IMR-90 (cell line): ENCODE measurements around the gene LAMA3. TPM values are rescaled to one million over a fixed set of nuclear protein-coding genes. Genes with fewer than 3 reads are reported as not detected.

ENCODE experiments used
- ATAC-seq: fragments of 200-7000 bp; cut with Tn5 transposase; 2 replicates; pipeline ENCODE4 v1.9.1; 2020; ENCODE audit warnings: low read depth, mild to moderate bottlenecking, moderate library complexity
- BruUV-seq: library from RNA; stranded (reverse); fragments of 400-500 nt; replicated peaks from 2 replicates; lab custom pipeline; 2021; lab: Mats Ljungman, UMichigan
- CTCF ChIA-PET: fragments of 300-600 bp; formaldehyde crosslinking; extraction: SDS; loops from one replicate; lab custom pipeline; 2021; ENCODE audit warnings: antibody characterized with exemption; lab: Yijun Ruan, JAX
- POLR2A ChIA-PET: fragments of 300-600 bp; sonication (Branson Sonifier 250); formaldehyde crosslinking; loops from one replicate; lab custom pipeline; 2022; ENCODE audit warnings: antibody characterized with exemption; ENCODE audit not compliant: unreplicated experiment; lab: Charles Lee
- DNase-seq: peaks from one replicate; pipeline ENCODE4 v3.0.0; 2013
- H2AFZ ChIP-seq: replicated peaks from 2 replicates; pipeline ENCODE3; 2013; ENCODE audit warnings: low read length, mild to moderate bottlenecking; ENCODE audit not compliant: poor library complexity
- H2AK5ac ChIP-seq: 2 replicates; pipeline ENCODE4 v1.6.1; 2013; ENCODE audit warnings: low read depth, low read length, inconsistent platforms
- H2AK9ac ChIP-seq: replicated peaks from 2 replicates; pipeline ENCODE3; 2013; ENCODE audit warnings: mild to moderate bottlenecking, low read depth, low read length, moderate library complexity; ENCODE audit not compliant: poor library complexity
- H2BK120ac ChIP-seq: 2 replicates; pipeline ENCODE4 v1.6.1; 2013; ENCODE audit warnings: low read depth, low read length, inconsistent platforms
- H2BK15ac ChIP-seq: 3 replicates; pipeline ENCODE4 v1.6.1; 2013; ENCODE audit warnings: low read depth, low read length, inconsistent platforms
- H2BK20ac ChIP-seq: 2 replicates; pipeline ENCODE4 v1.6.1; 2013; ENCODE audit warnings: low read depth, mild to moderate bottlenecking, inconsistent platforms, low read length, moderate library complexity
- H2BK5ac ChIP-seq: 2 replicates; pipeline ENCODE4 v1.6.1; 2013; ENCODE audit warnings: mild to moderate bottlenecking, low read depth, low read length, inconsistent platforms; ENCODE audit not compliant: poor library complexity, severe bottlenecking
- H3K14ac ChIP-seq: replicated peaks from 2 replicates; pipeline ENCODE4 v1.6.1; 2013; ENCODE audit warnings: low read depth, low read length, inconsistent platforms
- H3K18ac ChIP-seq: 2 replicates; pipeline ENCODE4 v1.6.1; 2013; ENCODE audit warnings: low read depth, low read length, control low read depth
- H3K23ac ChIP-seq: 2 replicates; pipeline ENCODE4 v1.6.1; 2013; ENCODE audit warnings: low read depth, low read length, inconsistent platforms
- H3K27ac ChIP-seq: 2 replicates; pipeline ENCODE4 v1.5.1; 2013; ENCODE audit warnings: mild to moderate bottlenecking, control low read depth, low read length; ENCODE audit not compliant: insufficient read depth
- H3K27me3 ChIP-seq: 2 replicates; pipeline ENCODE4 v1.6.1; 2013; ENCODE audit warnings: low read length; ENCODE audit not compliant: control insufficient read depth, insufficient read depth
- H3K36me3 ChIP-seq: 2 replicates; pipeline ENCODE4 v1.6.1; 2013; ENCODE audit warnings: low read length, mixed read lengths; ENCODE audit not compliant: control insufficient read depth, insufficient read depth
- H3K4ac ChIP-seq: 2 replicates; pipeline ENCODE4 v1.6.1; 2013; ENCODE audit warnings: low read depth, low read length, inconsistent platforms
- H3K4me1 ChIP-seq: 2 replicates; pipeline ENCODE4 v1.6.1; 2013; ENCODE audit warnings: low read length, mixed read lengths; ENCODE audit not compliant: control insufficient read depth, insufficient read depth
- H3K4me2 ChIP-seq: 2 replicates; pipeline ENCODE4 v1.6.1; 2013; ENCODE audit warnings: low read depth, mild to moderate bottlenecking, control low read depth, low read length, moderate library complexity
- H3K4me3 ChIP-seq: 2 replicates; pipeline ENCODE4 v1.5.1; 2013; ENCODE audit warnings: low read depth, mild to moderate bottlenecking, control low read depth, low read length, moderate library complexity; ENCODE audit not compliant: insufficient read depth
- H3K56ac ChIP-seq: 2 replicates; pipeline ENCODE4 v1.6.1; 2013; ENCODE audit warnings: low read length, inconsistent platforms; ENCODE audit not compliant: insufficient read depth; ENCODE audit errors: extremely low read depth
- H3K79me1 ChIP-seq, 2 experiments: 2 replicates each; pipeline ENCODE4 v1.6.1; 2013; ENCODE audit warnings: low read length in 2 of 2, inconsistent platforms in 1 of 2, low read depth in 1 of 2
- H3K9ac ChIP-seq: 2 replicates; pipeline ENCODE4 v1.6.1; 2013; ENCODE audit warnings: low read depth, low read length, control low read depth
- H3K9me1 ChIP-seq: 2 replicates; pipeline ENCODE4 v1.6.1; 2013; ENCODE audit warnings: low read length, inconsistent platforms; ENCODE audit not compliant: insufficient read depth
- H3K9me3 ChIP-seq: 2 replicates; pipeline ENCODE4 v1.6.1; 2013; ENCODE audit warnings: low read length; ENCODE audit not compliant: control insufficient read depth, insufficient read depth
- H4K20me1 ChIP-seq: 2 replicates; pipeline ENCODE4 v1.6.1; 2013; ENCODE audit warnings: low read length, inconsistent platforms; ENCODE audit not compliant: insufficient read depth
- H4K5ac ChIP-seq: 2 replicates; pipeline ENCODE4 v1.6.1; 2013; ENCODE audit warnings: mild to moderate bottlenecking, low read depth, low read length, control low read depth
- H4K8ac ChIP-seq, 2 experiments: 2 replicates each; pipeline ENCODE4 v1.6.1; 2013; ENCODE audit warnings: low read depth in 2 of 2, low read length in 2 of 2, control low read depth in 1 of 2, inconsistent platforms in 1 of 2
- H4K91ac ChIP-seq: 2 replicates; pipeline ENCODE4 v1.6.1; 2013; ENCODE audit warnings: low read depth, low read length, inconsistent platforms; ENCODE audit not compliant: insufficient read depth
- CEBPB ChIP-seq: IDR thresholded peaks from 2 replicates; pipeline ENCODE4 v1.6.1; 2012; ENCODE audit warnings: low read depth, low read length, improper control_type of control experiment
- MAFK ChIP-seq: IDR thresholded peaks from 2 replicates; pipeline ENCODE4 v1.6.1; 2012; ENCODE audit warnings: low read depth, low read length, improper control_type of control experiment
- MXI1 ChIP-seq: IDR thresholded peaks from 2 replicates; pipeline ENCODE4 v1.6.1; 2012; ENCODE audit warnings: low read depth, mild to moderate bottlenecking, low read length, moderate library complexity, borderline replicate concordance
- RFX5 ChIP-seq: IDR thresholded peaks from 2 replicates; pipeline ENCODE4 v1.8.0; 2012; ENCODE audit warnings: low read depth, mild to moderate bottlenecking, low read length, moderate library complexity
- WGBS, 2 experiments: methylation state at CpG; one replicate each; pipeline versions ENCODE4 v1.1.5 to v1.1.7; 2013; ENCODE audit warnings: missing lambda C conversion rate in 2 of 2; ENCODE audit not compliant: insufficient read length in 1 of 2; ENCODE audit errors: extremely low coverage in 2 of 2; 5-methylcytosine and 5-hydroxymethylcytosine counted together
- dilution Hi-C: fragments of 300-500 bp; cut with HindIII; formaldehyde crosslinking; loops from one replicate; pipeline ENCODE4 v1.14.3; 2018; ENCODE audit warnings: low sequenced_read_pairs; ENCODE audit not compliant: unreplicated experiment
- in situ Hi-C: fragments of 300-500 bp; cut with MboI; formaldehyde crosslinking; loops from 3 replicates; pipeline ENCODE4 v1.14.3; 2019; ENCODE audit warnings: low sequenced_read_pairs, inconsistent platforms, mixed read lengths
- intact Hi-C: fragments of 100-400 bp; cut with micrococcal nuclease; formaldehyde crosslinking; loops from 2 replicates; pipeline ENCODE4 v1.10.0; 2022
- polyA plus RNA-seq, 3 experiments: library from polyadenylated mRNA; depleted of rRNA; stranded (reverse); fragments of >200 nt; gene quantifications; 2 replicates each; pipeline ENCODE4 v1.2.3, GENCODE V29; 2012; ENCODE audit warnings: low replicate concordance in 1 of 3
- total RNA-seq: library from RNA; depleted of rRNA; stranded (reverse); fragments of >200 nt; gene quantifications from 2 replicates; pipeline ENCODE4 v1.2.3, GENCODE V29; 2012

LAMA3 gene
- total and polyA plus RNA-seq, 2 of the 4 experiments (the other 2 are of a cell fraction), result 0.18 to 0.19 TPM

GRCh38 chr18:23936381-23936958 is 247.2 kb downstream of the LAMA3 start:
- WGBS, 2 experiments, result 67% methylated on average over 1 of the region's 6 CpGs; no CpG with 5 or more reads in 1 of the 2 experiments
- 0 out of 3 replicates have a peak overlapping the region, but pooled peaks have one; percentile 26 for H2BK15ac ChIP-seq
- H3K23ac ChIP-seq, result no peak overlapping the region
- no peak overlapping the region for H3K4me2 ChIP-seq
- no peaks in the 10 kb centered on the region for H3K9me1 ChIP-seq
- ATAC-seq, result no peak
- H2AK5ac ChIP-seq, result no peak overlapping the region
- H2BK120ac ChIP-seq, result no peak overlapping the region; the same call in 1 of the 2 replicates
- no peak overlapping the region for H4K5ac ChIP-seq
- no TSS peak for BruUV-seq
- no peak overlapping the region for H3K18ac ChIP-seq
- CTCF ChIA-PET, result no interaction called here
- H3K27me3 ChIP-seq, result no peaks in the 10 kb centered on the region; the same call in 1 of the 2 replicates
- no peak overlapping the region for H3K27ac ChIP-seq
- POLR2A ChIA-PET, result no interaction called here
- in situ Hi-C loops (no loop called here), dilution Hi-C loops (no loop called here), intact Hi-C loops (no loop called here)
- H2BK20ac ChIP-seq, result no peak overlapping the region
- no peak overlapping the region for H3K9ac ChIP-seq
- no peak overlapping the region for H3K56ac ChIP-seq
- H3K9me3 ChIP-seq, result no peaks in the 10 kb centered on the region
- no peak overlapping the region for H2BK5ac ChIP-seq
- no peak overlapping the region for H2AFZ ChIP-seq
- H4K91ac ChIP-seq, result no peak overlapping the region
- no peak overlapping the region for H4K8ac ChIP-seq
- H3K4me3 ChIP-seq, result no peak overlapping the region
- no peaks in the 10 kb centered on the region for H3K79me1 ChIP-seq
- H3K4ac ChIP-seq, result no peak overlapping the region
- DNase-seq, result no peak
- TF ChIP-seq MAFK (no peak), RFX5 (no peak), CEBPB (no peak), MXI1 (no peak)
- H2AK9ac ChIP-seq, result no peak overlapping the region
- no peaks in the 10 kb centered on the region for H3K4me1 ChIP-seq
- H3K14ac ChIP-seq, result no peak overlapping the region
- no peaks in the 10 kb centered on the region for H4K20me1 ChIP-seq
- H3K36me3 ChIP-seq, result no peaks in the 10 kb centered on the region
